K562 (cell line): ENCODE measurements around the gene SLC9C2. TPM values are rescaled to one million over a fixed set of nuclear protein-coding genes. Genes with fewer than 3 reads are reported as not detected.
A peak's percentile ranks its signal among the peaks of the same experiment; 100 is the strongest.

Experiments used
- ATF1 ChIP-seq, 2 experiments: fragments of 450-650 bp in 1 of 2; IDR thresholded peaks; 2 replicates each; pipeline ENCODE4 v1.6.1; 2016; ENCODE audit warnings: missing compliant biosample characterization in 1 of 2, missing genetic modification characterization in 1 of 2
- BCL6 ChIP-seq: fragments of 250-450 bp; sonication (Bioruptor Pico); IDR thresholded peaks from 2 replicates; pipeline ENCODE4 v1.4.0; 2020
- BCOR ChIP-seq: fragments of 450-650 bp; IDR thresholded peaks from 2 replicates; pipeline ENCODE4 v1.6.1; 2016
- C11orf30 ChIP-seq: fragments of 450-650 bp; IDR thresholded peaks from 2 replicates; pipeline ENCODE4 v1.6.1; 2016; ENCODE audit warnings: low read depth, mild to moderate bottlenecking
- ESRRB ChIP-seq: fragments of 250-450 bp; sonication (Bioruptor Pico); IDR thresholded peaks from 2 replicates; pipeline ENCODE4 v1.5.0; 2020; ENCODE audit warnings: mild to moderate bottlenecking, moderate library complexity, borderline replicate concordance
- ETS1 ChIP-seq: conservative IDR thresholded peaks from 2 replicates; pipeline ENCODE4 v1.6.1; 2011; ENCODE audit warnings: low read depth, mild to moderate bottlenecking, low read length; ENCODE audit not compliant: control insufficient read depth
- KLF13 ChIP-seq: fragments of 450-650 bp; IDR thresholded peaks from 2 replicates; pipeline ENCODE4 v1.6.1; 2016; ENCODE audit warnings: missing genetic modification characterization, low read depth, mild to moderate bottlenecking, missing compliant biosample characterization, moderate library complexity, borderline replicate concordance
- KLF16 ChIP-seq: IDR thresholded peaks from 2 replicates; pipeline ENCODE4 v1.6.1; 2016; ENCODE audit warnings: antibody characterized with exemption
- MLX ChIP-seq, 2 experiments: fragments of 450-650 bp in 1 of 2; sonication (generic) in 1 of 2; formaldehyde crosslinking; conservative IDR thresholded peaks; 2 replicates each; pipeline versions ENCODE4 v1.4.0 to v1.8.1; 2020 to 2022; ENCODE audit warnings: mild to moderate bottlenecking in 1 of 2, missing genetic modification reagents in 1 of 2
- NR4A1 ChIP-seq, 2 experiments: fragments of 250-450 bp in 1 of 2; fragments of 450-650 bp in 1 of 2; sonication (Bioruptor Pico) in 1 of 2; IDR thresholded peaks; 2 replicates each; pipeline versions ENCODE4 v1.4.0 to v1.6.1; 2016 to 2020; ENCODE audit warnings: mild to moderate bottlenecking in 2 of 2, missing compliant biosample characterization in 1 of 2, missing genetic modification characterization in 1 of 2, moderate library complexity in 1 of 2
- SRSF1 ChIP-seq: fragments of 200-400 bp; formaldehyde crosslinking; IDR thresholded peaks from 2 replicates; pipeline ENCODE4 v1.6.1; 2017; ENCODE audit warnings: mild to moderate bottlenecking, low read depth, low read length, moderate library complexity
- TAF9B ChIP-seq: fragments of 450-650 bp; IDR thresholded peaks from 2 replicates; pipeline ENCODE4 v1.6.1; 2018; ENCODE audit warnings: mild to moderate bottlenecking; ENCODE audit not compliant: partially characterized antibody
- TBP ChIP-seq: optimal IDR thresholded peaks from 2 replicates; pipeline ENCODE3; 2011; ENCODE audit warnings: low read depth, low read length, improper control_type of control experiment
- ZNF316 ChIP-seq: fragments of 450-650 bp; IDR thresholded peaks from 2 replicates; pipeline ENCODE4 v1.6.1; 2016
- ZNF398 ChIP-seq: fragments of 250-450 bp; sonication (Bioruptor Pico); IDR thresholded peaks from 2 replicates; pipeline ENCODE4 v1.8.0; 2021; ENCODE audit warnings: moderate library complexity, mild to moderate bottlenecking, inconsistent platforms
- ZNF592 ChIP-seq: fragments of 450-650 bp; IDR thresholded peaks from 2 replicates; pipeline ENCODE4 v1.6.1; 2017; ENCODE audit warnings: antibody characterized with exemption, mild to moderate bottlenecking
- polyA plus RNA-seq, 8 experiments: library from polyadenylated mRNA; depleted of rRNA in 4 of 8; stranded (reverse) in 5 of 8; unstranded in 3 of 8; fragments of >200 nt; fragmentation: Nextera tagmentation in 2 of 8; fragmentation: Illumina TruSeq in 1 of 8; extraction: Ambion mirVana in 2 of 8; extraction: Trizol in 1 of 8; gene quantifications; 2 replicates each; pipeline versions ENCODE4 v1.2.1 to v1.2.3, GENCODE V29; 2011 to 2014; ENCODE audit warnings: inconsistent platforms in 1 of 8, missing spikeins in 1 of 8
- total RNA-seq, 7 experiments: library from RNA; depleted of rRNA in 6 of 7; stranded (reverse); fragments of >200 nt in 6 of 7; fragmentation: Illumina TruSeq in 2 of 7; extraction: Trizol in 2 of 7; gene quantifications; 2 replicates each; pipeline versions ENCODE4 v1.2.1 to v1.2.3, GENCODE V29; 2011 to 2021; ENCODE audit warnings: low replicate concordance in 1 of 7

The SLC9C2 gene
- total and polyA plus RNA-seq, 9 of the 15 experiments (the other 6 are each of a cell fraction or from before 2014, with no cell fraction given), result 0.11 to 0.22 (median 0.15) TPM; not detected in 5

- TF ChIP-seq ETS1, result no peak
- no peak for TF ChIP-seq BCL6 (CRISPR knock-in tag)
- no peak for TF ChIP-seq ESRRB (CRISPR knock-in tag)
- TF ChIP-seq KLF13, result no peak
- no peak for TF ChIP-seq ZNF592
- peak; percentile 88 for TF ChIP-seq C11orf30
- TF ChIP-seq SRSF1, result no peak
- TF ChIP-seq ZNF398 (CRISPR knock-in tag), result no peak
- TF ChIP-seq NR4A1 (CRISPR knock-in tag; IDR thresholded peaks at IDR 0.05), result no peak
- TF ChIP-seq NR4A1 (tag; IDR thresholded peaks at IDR 0.05), result no peak
- TF ChIP-seq ATF1 (CRISPR knock-in tag; IDR thresholded peaks at IDR 0.05), result no peak
- TF ChIP-seq ATF1 (tag; IDR thresholded peaks at IDR 0.05), result peak; percentile 32; the same call in 1 of the 2 replicates
- TF ChIP-seq ZNF316, result peak; percentile 93
- TF ChIP-seq MLX (CRISPR knock-in tag; conservative IDR thresholded peaks at IDR 0.05), result no peak
- no peak for TF ChIP-seq TAF9B
- no peak for TF ChIP-seq TBP
- TF ChIP-seq KLF16, result no peak
- no peak for TF ChIP-seq BCOR
Observed at GRCh38 chr1:173635116-173635515, 32.2 kb upstream of the SLC9C2 start, which contains the start of gene TEX50 (continued).
